Tibial nerve (tissue), 4 donors: ENCODE results near the gene MECP2. TPM values are rescaled to one million over a fixed set of nuclear protein-coding genes. Genes with fewer than 3 reads are reported as not detected.

Experiments used
- DNase-seq, 2 donors: peaks; one replicate each; pipeline ENCODE4 v3.0.0-alpha.2; 2019; ENCODE audit warnings: low spot score in 2 of 2
- H3K27ac ChIP-seq, 4 donors: fragments of 200-600 bp; sonication (generic) in 3 of 4; one replicate each; pipeline ENCODE4 v1.5.1; 2017 to 2019; ENCODE audit warnings: mild to moderate bottlenecking in 1 of 4
- H3K27me3 ChIP-seq, 2 donors: fragments of 200-600 bp; sonication (generic) in 1 of 2; one replicate each; pipeline versions ENCODE4 v1.5.1 to v1.6.0; 2017 to 2019
- H3K36me3 ChIP-seq, 3 donors: fragments of 200-600 bp; sonication (generic); one replicate each; pipeline ENCODE4 v1.5.1; 2018 to 2019
- H3K4me1 ChIP-seq, 4 donors: fragments of 200-600 bp; sonication (generic) in 3 of 4; one replicate each; pipeline ENCODE4 v1.5.1; 2017 to 2019
- H3K4me3 ChIP-seq, 4 donors: fragments of 200-600 bp; sonication (generic) in 3 of 4; one replicate each; pipeline ENCODE4 v1.5.1; 2017 to 2019; ENCODE audit warnings: mild to moderate bottlenecking in 1 of 4, moderate library complexity in 1 of 4
- H3K9me3 ChIP-seq, 4 donors: fragments of 200-600 bp; sonication (generic) in 3 of 4; one replicate each; pipeline ENCODE4 v1.5.1; 2017 to 2019
- EP300 ChIP-seq, 2 donors: sonication (generic); formaldehyde crosslinking; IDR thresholded peaks; one replicate each; pipeline ENCODE4 v1.6.1; 2017; ENCODE audit warnings: antibody characterized with exemption in 2 of 2, mild to moderate bottlenecking in 1 of 2
- POLR2A ChIP-seq, 2 donors: fragments of 450-650 bp; IDR thresholded peaks; one replicate each; pipeline ENCODE4 v1.6.1; 2017; ENCODE audit warnings: antibody characterized with exemption in 2 of 2, mild to moderate bottlenecking in 2 of 2, moderate library complexity in 2 of 2
- WGBS, 2 donors: methylation state at CpG; one replicate each; pipeline ENCODE4 v1.1.5; 2018; 5-methylcytosine and 5-hydroxymethylcytosine counted together
- total RNA-seq, 4 donors: library from RNA; depleted of rRNA; stranded (reverse); fragments of >200 nt; gene quantifications; one replicate each; pipeline ENCODE4 v1.1.0, GENCODE V29; 2016
- TF ChIP-seq, protein P1 (sequence below), 5 experiments: fragments of 200-600 bp in 3 of 5; fragments of 450-650 bp in 2 of 5; sonication (generic) in 3 of 5; IDR thresholded peaks; one replicate each; pipeline ENCODE4 v1.5.1; 2016 to 2019; ENCODE audit warnings: antibody characterized with exemption in 5 of 5, mild to moderate bottlenecking in 3 of 5, moderate library complexity in 2 of 5

Gene MECP2
- total RNA-seq, 4 donors from 2014 or later = 71.6 to 96.5 (median 83.1) TPM

DNA sequence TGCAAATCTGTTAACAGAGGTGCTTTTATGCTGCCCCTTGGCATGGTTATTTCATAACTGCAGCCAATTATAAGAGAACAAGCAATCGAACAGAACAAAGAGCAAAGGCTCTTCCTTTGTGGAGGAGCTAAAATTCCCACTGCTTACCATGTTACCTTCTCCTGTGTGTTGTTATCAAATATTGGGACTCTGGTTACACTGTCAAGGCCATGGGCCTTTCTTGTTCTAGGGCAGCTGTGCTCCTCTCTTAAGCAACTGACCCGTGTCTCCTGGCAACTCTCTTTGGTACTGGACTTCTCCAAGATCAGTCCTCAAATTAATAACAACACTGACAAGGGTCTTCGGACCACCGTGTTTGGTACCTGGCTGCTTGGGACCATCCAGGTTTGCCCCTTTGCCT is 34.4 kb upstream of the MECP2 start:
- H3K27me3 ChIP-seq = no peaks in the 10 kb centered on the region
- H3K4me3 ChIP-seq = no peak overlapping the region
- 66 to 76% methylated on average over 4 of the region's 4 CpGs for WGBS, 2 donors
- peaks cover 0 to 4% (median 0%) of the 10 kb centered on the region in 4 donors for H3K4me1 ChIP-seq
- no peak for DNase-seq
- H3K27ac ChIP-seq = no peak overlapping the region
- no peaks in the 10 kb centered on the region for H3K9me3 ChIP-seq
- H3K36me3 ChIP-seq = no peaks in the 10 kb centered on the region
- TF ChIP-seq EP300 (IDR thresholded peaks at IDR 0.05) = no peak
- no peak for TF ChIP-seq POLR2A (IDR thresholded peaks at IDR 0.05)
- TF ChIP-seq, protein P1, sequence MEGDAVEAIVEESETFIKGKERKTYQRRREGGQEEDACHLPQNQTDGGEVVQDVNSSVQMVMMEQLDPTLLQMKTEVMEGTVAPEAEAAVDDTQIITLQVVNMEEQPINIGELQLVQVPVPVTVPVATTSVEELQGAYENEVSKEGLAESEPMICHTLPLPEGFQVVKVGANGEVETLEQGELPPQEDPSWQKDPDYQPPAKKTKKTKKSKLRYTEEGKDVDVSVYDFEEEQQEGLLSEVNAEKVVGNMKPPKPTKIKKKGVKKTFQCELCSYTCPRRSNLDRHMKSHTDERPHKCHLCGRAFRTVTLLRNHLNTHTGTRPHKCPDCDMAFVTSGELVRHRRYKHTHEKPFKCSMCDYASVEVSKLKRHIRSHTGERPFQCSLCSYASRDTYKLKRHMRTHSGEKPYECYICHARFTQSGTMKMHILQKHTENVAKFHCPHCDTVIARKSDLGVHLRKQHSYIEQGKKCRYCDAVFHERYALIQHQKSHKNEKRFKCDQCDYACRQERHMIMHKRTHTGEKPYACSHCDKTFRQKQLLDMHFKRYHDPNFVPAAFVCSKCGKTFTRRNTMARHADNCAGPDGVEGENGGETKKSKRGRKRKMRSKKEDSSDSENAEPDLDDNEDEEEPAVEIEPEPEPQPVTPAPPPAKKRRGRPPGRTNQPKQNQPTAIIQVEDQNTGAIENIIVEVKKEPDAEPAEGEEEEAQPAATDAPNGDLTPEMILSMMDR (IDR thresholded peaks at IDR 0.05) = no peak

DNA sequence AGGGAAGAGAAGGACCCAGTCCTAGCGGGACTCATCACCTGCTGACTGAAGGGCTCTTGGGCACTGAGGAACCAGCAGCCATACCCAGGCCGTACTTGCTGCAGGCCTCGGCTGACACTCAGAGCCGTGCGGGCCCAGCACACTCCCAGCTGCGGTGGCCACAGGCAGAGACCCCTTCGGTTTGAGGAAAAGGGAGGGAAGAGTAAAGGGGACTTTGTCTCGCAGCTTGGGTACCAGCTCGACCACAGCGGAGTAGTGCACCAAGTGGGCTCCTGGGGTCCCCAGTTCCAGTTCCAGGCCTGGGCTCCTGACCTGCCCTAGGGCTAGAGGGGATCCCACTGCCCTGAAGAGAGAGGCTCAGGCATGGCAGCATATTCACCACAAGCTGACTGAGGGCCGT is 28.6 kb upstream of the MECP2 start:
- no peak overlapping the region for H3K27ac ChIP-seq
- DNase-seq = no peak
- WGBS, 2 donors = 88% methylated on average over 9 of the region's 11 CpGs; no CpG with 5 or more reads in 1 of the 2 donors
- no peaks in the 10 kb centered on the region for H3K27me3 ChIP-seq
- H3K36me3 ChIP-seq = no peaks in the 10 kb centered on the region
- no peaks in the 10 kb centered on the region for H3K9me3 ChIP-seq
- no peak overlapping the region for H3K4me3 ChIP-seq
- TF ChIP-seq POLR2A (IDR thresholded peaks at IDR 0.05) (no peak), EP300 (IDR thresholded peaks at IDR 0.05) (no peak)
- TF ChIP-seq, protein P1 (IDR thresholded peaks at IDR 0.05) = no peak
- H3K4me1 ChIP-seq = no peaks in the 10 kb centered on the region

DNA sequence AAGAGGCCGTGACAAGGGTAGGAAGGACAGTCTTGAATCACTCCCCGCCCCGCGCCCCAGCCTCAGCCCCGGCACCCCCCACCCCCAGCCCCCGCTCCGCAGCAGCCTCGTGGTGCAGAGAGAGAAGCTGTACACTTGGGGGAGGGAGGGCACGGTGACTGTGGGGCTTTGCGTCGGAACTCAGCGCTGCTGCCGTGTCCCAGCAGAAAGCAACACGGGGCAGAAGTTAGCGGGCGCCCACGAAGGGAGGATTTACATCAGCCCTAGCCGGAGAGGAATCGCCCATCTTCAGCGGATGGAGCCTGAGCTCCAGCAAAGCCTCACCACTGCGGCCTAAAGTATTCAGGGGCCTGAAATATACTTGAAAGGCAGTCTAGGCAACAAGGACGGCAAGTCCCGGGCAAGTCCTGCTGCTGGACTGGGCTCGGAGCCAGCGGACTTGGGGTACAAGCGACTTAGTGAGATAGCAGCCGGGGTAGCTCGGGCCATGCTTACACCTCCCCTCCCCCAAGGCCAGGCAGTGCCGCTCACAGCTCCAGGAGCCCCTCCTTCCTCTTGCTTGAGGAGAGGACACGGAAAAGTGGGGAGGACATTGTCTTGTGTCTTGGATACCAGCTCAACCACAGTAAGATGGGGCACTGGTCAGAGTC is 28.0 kb upstream of the MECP2 start:
- no peak overlapping the region for H3K4me3 ChIP-seq
- H3K27ac ChIP-seq = no peak overlapping the region
- no peaks in the 10 kb centered on the region for H3K27me3 ChIP-seq
- H3K9me3 ChIP-seq = peaks cover 0 to under 1% (median 0%) of the 10 kb centered on the region in 4 donors
- 76 to 86% methylated on average over 17 to 29 of the region's 30 CpGs for WGBS, 2 donors
- no peaks in the 10 kb centered on the region for H3K4me1 ChIP-seq
- no peak for DNase-seq
- H3K36me3 ChIP-seq = no peaks in the 10 kb centered on the region
- TF ChIP-seq POLR2A (IDR thresholded peaks at IDR 0.05) (no peak), EP300 (IDR thresholded peaks at IDR 0.05) (no peak)
- TF ChIP-seq, protein P1 (IDR thresholded peaks at IDR 0.05) = no peak

DNA sequence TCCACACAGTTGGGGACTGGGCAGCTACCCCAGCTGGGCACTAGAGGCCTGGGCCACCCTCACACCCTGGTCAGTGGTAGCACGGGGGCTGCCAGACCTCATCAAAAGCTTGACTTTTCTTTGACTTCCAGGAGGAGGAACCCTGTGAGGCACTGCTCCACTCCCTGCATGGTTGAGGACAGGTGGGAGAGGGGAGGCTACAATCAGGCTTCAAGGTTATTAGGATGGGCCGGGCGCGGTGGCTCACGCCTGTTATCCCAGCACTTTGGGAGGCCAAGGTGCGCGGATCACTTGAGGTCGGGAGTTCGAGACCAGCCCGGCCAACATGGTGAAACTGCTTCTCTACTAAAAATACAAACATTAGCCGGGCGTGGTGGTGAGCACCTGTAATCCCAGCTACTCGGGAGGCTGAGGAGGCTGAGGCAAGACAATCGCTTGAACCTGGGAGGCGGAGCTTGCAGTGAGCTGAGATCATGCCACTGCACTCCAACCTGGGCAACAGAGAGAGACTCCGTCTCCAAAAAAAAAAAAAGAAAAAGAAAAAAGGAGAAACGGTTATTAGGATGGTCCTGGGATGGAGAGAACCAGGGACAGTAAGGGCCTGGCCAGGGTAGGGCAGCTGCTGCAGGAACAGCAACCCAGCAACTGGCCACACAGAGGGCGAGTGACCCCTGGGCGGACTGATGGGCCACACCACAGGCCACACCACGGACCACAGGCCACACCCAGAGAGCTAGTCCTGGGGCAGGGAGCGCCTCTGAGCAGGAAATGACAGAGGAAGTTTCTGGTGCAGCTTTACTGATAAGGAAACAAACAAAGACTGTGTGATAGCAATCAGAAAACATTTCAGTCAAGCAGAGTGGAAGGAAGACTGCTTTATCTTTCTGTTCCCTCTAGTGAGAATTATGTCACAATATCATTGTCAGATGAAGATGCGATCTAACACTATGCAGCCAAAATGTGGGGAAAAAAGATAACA is 26.0 kb upstream of the MECP2 start:
- no peak for TF ChIP-seq POLR2A (IDR thresholded peaks at IDR 0.05)
- TF ChIP-seq, protein P1 (IDR thresholded peaks at IDR 0.05) = no peak
- no peak for TF ChIP-seq EP300 (IDR thresholded peaks at IDR 0.05)
- Histone ChIP-seq H3K4me1 (no peaks in the 10 kb centered on the region), H3K27me3 (no peaks in the 10 kb centered on the region), H3K27ac (no peak overlapping the region), H3K9me3 (peaks cover 0 to 2% (median 0%) of the 10 kb centered on the region in 4 donors), H3K36me3 (no peaks in the 10 kb centered on the region), H3K4me3 (no peak overlapping the region)
- DNase-seq = peak in 1 of 2 donors; percentile 5
- whole genome bisulfite sequencing, 2 donors = 82 to 84% methylated on average over 22 of the region's 22 CpGs

DNA sequence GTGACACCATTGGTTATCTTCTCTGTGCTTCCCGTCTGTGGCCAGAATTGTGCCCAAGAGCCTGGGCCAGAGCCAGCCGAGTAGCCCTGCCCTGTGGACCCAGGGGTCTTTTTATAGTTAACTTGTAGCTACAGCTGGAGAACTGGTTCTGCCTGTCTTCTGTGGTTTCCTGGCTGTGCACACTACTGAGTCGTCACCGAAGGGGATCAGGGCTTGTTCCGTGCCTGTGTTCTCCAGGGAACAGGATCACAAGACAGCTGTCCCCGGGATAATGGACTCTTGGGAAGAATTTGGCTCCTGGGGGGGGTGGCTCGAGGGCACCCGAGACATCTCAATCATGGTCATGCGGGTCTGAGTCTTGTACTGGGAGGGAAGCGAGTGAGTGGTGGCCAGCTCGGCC is 24.4 kb upstream of the MECP2 start:
- WGBS, 2 donors = 42 to 70% methylated on average over 8 to 11 of the region's 11 CpGs
- Histone ChIP-seq H3K9me3 (peaks cover 0 to 2% (median 0%) of the 10 kb centered on the region in 4 donors), H3K36me3 (no peaks in the 10 kb centered on the region), H3K27ac (peak overlapping the region in 1 of 4 donors; percentile 54), H3K4me1 (no peaks in the 10 kb centered on the region), H3K4me3 (no peak overlapping the region), H3K27me3 (no peaks in the 10 kb centered on the region)
- TF ChIP-seq EP300 (IDR thresholded peaks at IDR 0.05) (no peak), POLR2A (IDR thresholded peaks at IDR 0.05) (no peak)
- TF ChIP-seq, protein P1 (IDR thresholded peaks at IDR 0.05) = no peak
- DNase-seq = no peak
